GM12875 (cell line): ENCODE measurements around the gene OGFOD2.
"Not testable (repeated sequence)": the region's sequence is repeated elsewhere in the genome, so short reads cannot be mapped to it uniquely, and the experiment has no call there.

Source experiments
- H3K4me3 ChIP-seq: one replicate; pipeline ENCODE4 v1.5.1; 2011; ENCODE audit warnings: low read depth, low read length, control low read depth
- TF ChIP-seq, protein P1 (sequence below): IDR thresholded peaks from 2 replicates; pipeline ENCODE4 v1.5.1; 2011; ENCODE audit warnings: low read depth, mild to moderate bottlenecking, control low read depth, inconsistent platforms, low read length, moderate library complexity, borderline replicate concordance; ENCODE audit not compliant: insufficient read depth

OGFOD2 gene

GRCh38 chr12:123010110-123010509 is 35.1 kb downstream of the OGFOD2 start:
- TF ChIP-seq, protein P1, sequence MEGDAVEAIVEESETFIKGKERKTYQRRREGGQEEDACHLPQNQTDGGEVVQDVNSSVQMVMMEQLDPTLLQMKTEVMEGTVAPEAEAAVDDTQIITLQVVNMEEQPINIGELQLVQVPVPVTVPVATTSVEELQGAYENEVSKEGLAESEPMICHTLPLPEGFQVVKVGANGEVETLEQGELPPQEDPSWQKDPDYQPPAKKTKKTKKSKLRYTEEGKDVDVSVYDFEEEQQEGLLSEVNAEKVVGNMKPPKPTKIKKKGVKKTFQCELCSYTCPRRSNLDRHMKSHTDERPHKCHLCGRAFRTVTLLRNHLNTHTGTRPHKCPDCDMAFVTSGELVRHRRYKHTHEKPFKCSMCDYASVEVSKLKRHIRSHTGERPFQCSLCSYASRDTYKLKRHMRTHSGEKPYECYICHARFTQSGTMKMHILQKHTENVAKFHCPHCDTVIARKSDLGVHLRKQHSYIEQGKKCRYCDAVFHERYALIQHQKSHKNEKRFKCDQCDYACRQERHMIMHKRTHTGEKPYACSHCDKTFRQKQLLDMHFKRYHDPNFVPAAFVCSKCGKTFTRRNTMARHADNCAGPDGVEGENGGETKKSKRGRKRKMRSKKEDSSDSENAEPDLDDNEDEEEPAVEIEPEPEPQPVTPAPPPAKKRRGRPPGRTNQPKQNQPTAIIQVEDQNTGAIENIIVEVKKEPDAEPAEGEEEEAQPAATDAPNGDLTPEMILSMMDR, result no peak

DNA sequence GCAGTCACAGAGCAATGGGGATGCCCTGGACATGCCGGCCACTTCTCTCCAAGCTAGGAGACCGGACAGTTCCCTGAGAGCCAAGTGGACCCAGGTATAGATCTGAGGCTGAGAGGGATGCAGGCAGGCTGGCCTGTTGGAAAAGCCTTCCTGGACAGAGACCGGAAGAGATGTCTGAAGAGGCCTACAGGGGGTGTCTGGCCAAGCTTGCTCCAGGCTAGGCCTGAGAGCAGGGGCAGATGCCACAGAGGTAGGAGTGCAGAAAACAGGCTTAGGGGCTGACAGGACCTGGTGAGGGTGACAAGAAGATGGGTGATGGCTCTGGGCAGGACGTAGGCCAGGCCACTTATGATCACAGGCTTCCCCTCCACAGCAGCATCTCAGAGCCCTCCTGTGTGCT is 35.6 kb downstream of the OGFOD2 start:
- H3K4me3 ChIP-seq, result no peak overlapping the region
- TF ChIP-seq, protein P1, result no peak

More at GRCh38 chr12:123010110-123010509, 35.1 kb downstream of the OGFOD2 start:
- H3K4me3 ChIP-seq, result no peak overlapping the region

GRCh38 chr12:123011701-123012100 is 36.7 kb downstream of the OGFOD2 start:
- TF ChIP-seq, protein P1, result no peak
- H3K4me3 ChIP-seq, result no peak overlapping the region

GRCh38 chr12:123013185-123014095 is 38.4 kb downstream of the OGFOD2 start:
- TF ChIP-seq, protein P1, result no peak
- no peak overlapping the region for H3K4me3 ChIP-seq

DNA sequence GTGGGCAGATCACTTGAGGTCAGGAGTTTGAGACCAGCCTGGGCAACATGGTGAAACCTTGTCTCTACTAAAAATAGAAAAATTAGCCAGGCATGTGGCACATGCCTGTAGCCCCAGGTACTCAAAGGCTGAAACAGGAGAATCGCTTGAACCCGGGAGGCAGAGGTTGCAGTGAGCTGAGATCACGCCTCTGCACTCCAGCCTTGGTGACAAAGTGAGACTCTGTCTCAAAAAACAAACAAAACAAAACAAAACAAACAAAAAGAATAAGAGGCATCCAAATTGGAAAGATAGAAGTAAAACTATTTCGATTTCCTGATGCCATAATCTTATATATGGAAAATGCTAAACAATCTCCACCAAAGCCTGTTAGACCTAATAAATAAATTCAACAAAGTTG is 39.4 kb downstream of the OGFOD2 start:
- H3K4me3 ChIP-seq, result not testable (repeated sequence)

DNA sequence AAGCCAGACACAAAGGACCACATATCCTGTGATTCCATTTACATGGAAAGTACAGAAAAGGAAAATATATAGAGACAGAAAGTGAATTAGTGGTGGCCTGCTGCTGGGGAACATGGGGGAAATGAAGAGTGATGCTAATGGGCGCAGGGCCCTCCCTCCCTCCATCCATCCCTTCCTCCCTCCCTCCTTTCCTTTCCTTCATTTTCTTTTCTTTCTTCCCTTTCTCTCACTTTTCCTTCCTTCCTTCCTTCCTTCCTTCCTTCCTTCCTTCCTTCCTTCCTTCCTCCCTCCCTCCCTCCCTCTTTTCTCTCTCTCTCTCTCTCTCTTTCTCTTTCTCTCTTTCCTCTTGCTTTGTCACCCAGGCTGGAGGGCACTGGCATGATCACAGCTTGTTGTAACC is 42.7 kb downstream of the OGFOD2 start:
- TF ChIP-seq, protein P1, result no peak
- no peak overlapping the region for H3K4me3 ChIP-seq

- H3K4me3 ChIP-seq, result no peak overlapping the region
Measured at GRCh38 chr12:123019841-123020138, 44.7 kb downstream of the OGFOD2 start.

More at GRCh38 chr12:123019841-123020138, 44.7 kb downstream of the OGFOD2 start:
- TF ChIP-seq, protein P1, result no peak
